Breast epithelium (tissue), 4 donors: ENCODE results near the gene C12orf42. TPM values are rescaled to one million over a fixed set of nuclear protein-coding genes. Genes with fewer than 3 reads are reported as not detected.

Experiments used
- DNase-seq, 2 donors: peaks; one replicate each; pipeline ENCODE4 v3.0.0-alpha.2; 2019; ENCODE audit warnings: low spot score in 2 of 2
- H3K27ac ChIP-seq, 2 donors: fragments of 200-600 bp; sonication (generic) in 1 of 2; one replicate each; pipeline ENCODE4 v1.5.1; 2016 to 2019; ENCODE audit warnings: mild to moderate bottlenecking in 1 of 2
- H3K27me3 ChIP-seq, 2 donors: fragments of 200-600 bp; sonication (generic) in 1 of 2; one replicate each; pipeline versions ENCODE4 v1.5.1 to v1.6.0; 2017 to 2019; ENCODE audit warnings: control low read depth in 1 of 2, mild to moderate bottlenecking in 1 of 2
- H3K36me3 ChIP-seq: fragments of 200-600 bp; one replicate; pipeline ENCODE4 v1.5.1; 2019
- H3K4me1 ChIP-seq, 2 donors: fragments of 200-600 bp; sonication (generic); one replicate each; pipeline ENCODE4 v1.5.1; 2016 to 2019; ENCODE audit warnings: control low read depth in 1 of 2
- H3K4me3 ChIP-seq, 3 donors: fragments of 200-600 bp; sonication (generic); 1 replicate in 2 of 3; 2 replicates in 1 of 3; pipeline ENCODE4 v1.5.1; 2016 to 2019; ENCODE audit warnings: mild to moderate bottlenecking in 3 of 3, moderate library complexity in 2 of 3
- H3K9me3 ChIP-seq, 2 donors: fragments of 200-600 bp; sonication (generic) in 1 of 2; one replicate each; pipeline ENCODE4 v1.5.1; 2016 to 2019; ENCODE audit warnings: control low read depth in 1 of 2
- POLR2A ChIP-seq: fragments of 450-650 bp; IDR thresholded peaks from one replicate; pipeline ENCODE4 v1.6.1; 2016; ENCODE audit warnings: antibody characterized with exemption, mild to moderate bottlenecking, moderate library complexity
- POLR2AphosphoS5 ChIP-seq, 3 donors: sonication (generic); formaldehyde crosslinking; IDR thresholded peaks; one replicate each; pipeline ENCODE4 v1.6.1; 2017; ENCODE audit warnings: antibody characterized with exemption in 3 of 3
- intact Hi-C: fragments of 100-400 bp; cut with DNase I; formaldehyde crosslinking; loops from one replicate; pipeline ENCODE4 v1.15.1; 2023; ENCODE audit warnings: low total_unique reads
- total RNA-seq, 3 donors: library from RNA; depleted of rRNA; stranded (reverse); fragments of >200 nt; gene quantifications; one replicate each; pipeline ENCODE4 v1.1.0, GENCODE V29; 2016
- TF ChIP-seq, protein P1 (sequence below), 3 donors: fragments of 450-650 bp; IDR thresholded peaks; one replicate each; pipeline ENCODE4 v1.5.1; 2016 to 2017; ENCODE audit warnings: antibody characterized with exemption in 3 of 3, mild to moderate bottlenecking in 3 of 3, moderate library complexity in 3 of 3

C12orf42 gene
- total RNA-seq, 3 donors from 2014 or later, result 1.6 TPM; not detected in 2

DNA sequence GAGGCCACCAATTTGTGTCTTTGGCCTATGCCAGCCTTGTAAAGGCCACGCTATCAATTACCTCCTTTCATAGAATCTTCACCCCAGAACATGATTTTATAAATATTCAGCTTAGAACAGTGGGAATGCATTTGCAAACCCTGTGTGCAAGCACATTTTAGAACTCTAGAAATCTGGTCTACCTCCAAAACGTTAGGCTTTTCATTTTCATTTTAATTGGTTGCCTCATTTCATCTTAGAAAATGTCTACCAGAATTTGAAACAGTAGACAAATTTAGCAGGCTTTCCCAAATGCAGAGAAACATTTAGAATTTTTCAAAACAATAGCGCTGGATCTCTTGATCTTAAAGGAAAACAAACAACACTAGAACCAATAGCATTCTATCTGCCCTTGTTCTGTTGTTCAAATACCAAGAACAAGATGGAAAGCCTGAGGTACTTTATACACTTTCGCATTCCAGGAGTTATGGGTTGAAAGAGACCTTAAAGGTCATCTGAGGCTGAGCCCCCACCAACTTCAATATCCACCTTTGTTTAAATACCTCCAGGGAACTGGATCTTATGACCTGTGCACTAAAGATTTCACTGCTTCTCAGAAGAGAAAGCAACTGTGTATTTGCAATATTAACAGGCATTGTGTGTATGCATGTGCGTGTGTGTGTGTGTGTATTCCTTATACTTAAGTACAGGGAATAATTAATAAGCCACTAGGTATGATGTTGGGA, 185.1 kb downstream of the C12orf42 start:
- intact Hi-C loops, result no loop called here
- Histone ChIP-seq H3K4me1 (no peaks in the 10 kb centered on the region), H3K27me3 (no peaks in the 10 kb centered on the region), H3K9me3 (no peaks in the 10 kb centered on the region), H3K36me3 (no peaks in the 10 kb centered on the region), H3K27ac (no peak overlapping the region), H3K4me3 (no peak overlapping the region)
- TF ChIP-seq, protein P1, sequence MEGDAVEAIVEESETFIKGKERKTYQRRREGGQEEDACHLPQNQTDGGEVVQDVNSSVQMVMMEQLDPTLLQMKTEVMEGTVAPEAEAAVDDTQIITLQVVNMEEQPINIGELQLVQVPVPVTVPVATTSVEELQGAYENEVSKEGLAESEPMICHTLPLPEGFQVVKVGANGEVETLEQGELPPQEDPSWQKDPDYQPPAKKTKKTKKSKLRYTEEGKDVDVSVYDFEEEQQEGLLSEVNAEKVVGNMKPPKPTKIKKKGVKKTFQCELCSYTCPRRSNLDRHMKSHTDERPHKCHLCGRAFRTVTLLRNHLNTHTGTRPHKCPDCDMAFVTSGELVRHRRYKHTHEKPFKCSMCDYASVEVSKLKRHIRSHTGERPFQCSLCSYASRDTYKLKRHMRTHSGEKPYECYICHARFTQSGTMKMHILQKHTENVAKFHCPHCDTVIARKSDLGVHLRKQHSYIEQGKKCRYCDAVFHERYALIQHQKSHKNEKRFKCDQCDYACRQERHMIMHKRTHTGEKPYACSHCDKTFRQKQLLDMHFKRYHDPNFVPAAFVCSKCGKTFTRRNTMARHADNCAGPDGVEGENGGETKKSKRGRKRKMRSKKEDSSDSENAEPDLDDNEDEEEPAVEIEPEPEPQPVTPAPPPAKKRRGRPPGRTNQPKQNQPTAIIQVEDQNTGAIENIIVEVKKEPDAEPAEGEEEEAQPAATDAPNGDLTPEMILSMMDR (IDR thresholded peaks at IDR 0.05), result no peak
- DNase-seq, result no peak

DNA sequence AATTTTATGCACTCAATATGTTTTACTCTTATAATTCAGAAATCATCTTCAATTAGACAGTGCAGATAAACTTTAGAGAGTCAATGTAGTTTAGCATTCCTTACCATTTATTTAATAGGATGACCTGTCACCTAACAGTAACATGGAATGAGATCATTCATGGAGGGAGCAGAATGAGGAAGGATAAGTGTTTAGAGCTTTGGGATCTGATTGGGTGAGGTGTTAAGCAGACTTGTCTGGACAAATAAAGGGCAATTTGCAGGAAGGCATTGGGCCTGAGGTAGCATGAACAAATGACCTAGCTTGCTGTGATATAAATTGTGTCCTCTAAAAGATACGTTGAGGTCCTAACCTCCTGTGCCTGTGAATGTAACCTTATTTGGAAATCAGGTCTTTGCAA, 187.4 kb downstream of the C12orf42 start:
- no peaks in the 10 kb centered on the region for H3K9me3 ChIP-seq
- TF ChIP-seq, protein P1 (IDR thresholded peaks at IDR 0.05), result no peak
- no peak for TF ChIP-seq POLR2A
- no peak for TF ChIP-seq POLR2AphosphoS5 (IDR thresholded peaks at IDR 0.05)
- intact Hi-C loops, result no loop called here
- no peaks in the 10 kb centered on the region for H3K36me3 ChIP-seq
- H3K4me1 ChIP-seq, result no peaks in the 10 kb centered on the region
- no peaks in the 10 kb centered on the region for H3K27me3 ChIP-seq
- no peak overlapping the region for H3K4me3 ChIP-seq
- H3K27ac ChIP-seq, result no peak overlapping the region
- no peak for DNase-seq

DNA sequence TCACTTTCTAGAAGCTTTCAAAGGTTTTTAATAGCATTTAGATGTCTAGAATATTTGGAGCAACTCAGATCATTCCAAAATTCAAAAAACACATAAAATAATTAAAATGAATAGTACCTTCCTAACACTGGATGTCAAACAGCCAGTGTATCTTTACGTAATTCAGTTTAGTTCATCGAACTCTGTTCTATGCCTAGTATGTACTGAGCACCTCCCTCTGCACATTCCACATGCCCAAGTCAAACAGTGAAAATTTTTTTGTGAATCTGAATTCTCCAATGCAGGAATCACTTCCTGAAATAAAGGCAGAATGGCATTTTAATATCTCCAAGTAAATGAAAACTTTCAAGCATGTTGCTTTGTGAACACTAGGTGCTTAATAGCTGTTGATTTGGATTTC, 192.3 kb downstream of the C12orf42 start:
- intact Hi-C loops, result no loop called here
- no peak overlapping the region for H3K27ac ChIP-seq
- no peaks in the 10 kb centered on the region for H3K9me3 ChIP-seq
- TF ChIP-seq POLR2AphosphoS5 (IDR thresholded peaks at IDR 0.05), result no peak
- TF ChIP-seq, protein P1 (IDR thresholded peaks at IDR 0.05), result no peak
- no peak for TF ChIP-seq POLR2A
- DNase-seq, result no peak
- peaks cover 0 to 8% of the 10 kb centered on the region in 2 donors for H3K27me3 ChIP-seq
- H3K4me1 ChIP-seq, result no peaks in the 10 kb centered on the region
- H3K36me3 ChIP-seq, result no peaks in the 10 kb centered on the region
- no peak overlapping the region for H3K4me3 ChIP-seq

DNA sequence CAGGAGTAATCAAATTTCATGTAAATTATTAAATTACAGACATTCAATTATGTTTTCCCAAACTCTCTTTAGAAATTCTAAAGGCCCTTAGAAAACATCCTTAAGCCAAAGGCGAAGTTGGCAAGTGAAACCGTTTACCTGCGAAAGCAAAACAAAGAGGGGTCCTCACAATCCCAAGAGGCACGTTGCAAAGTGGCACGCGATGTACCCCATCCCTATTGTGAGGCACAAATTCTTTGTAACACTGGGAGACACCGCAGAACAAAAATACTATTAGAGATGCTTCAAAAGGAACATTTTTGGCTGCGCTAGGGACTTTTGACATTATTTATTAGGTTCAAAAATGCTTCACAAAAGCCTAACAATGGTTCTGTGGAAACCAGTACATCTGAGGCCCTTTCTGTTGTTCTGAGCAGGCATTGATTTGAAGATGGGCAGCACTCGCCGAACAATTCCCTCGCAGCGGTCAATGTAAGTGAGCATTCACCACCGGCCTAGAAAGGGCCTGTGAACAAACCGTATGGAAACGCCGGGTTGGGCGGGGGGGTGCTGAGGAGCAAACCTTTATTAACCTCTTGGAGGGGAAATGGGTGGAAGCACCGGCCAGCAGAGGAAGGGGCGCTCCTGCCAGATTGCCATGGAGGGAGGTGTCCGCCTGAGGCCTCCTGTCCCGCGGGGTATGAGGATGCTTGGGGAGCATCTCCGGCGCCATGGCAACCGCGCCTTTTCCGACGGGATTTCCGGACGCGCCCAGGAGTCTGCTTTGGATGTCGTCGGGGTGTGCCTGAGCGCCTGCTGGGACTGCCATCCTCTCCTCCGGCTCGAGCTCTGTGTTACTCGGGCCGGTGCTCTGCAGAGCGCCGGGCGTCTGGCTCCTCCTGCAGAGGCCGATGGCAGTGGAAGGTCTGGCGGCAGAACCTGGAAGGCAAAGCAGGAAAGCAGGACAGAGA, 193.9 kb downstream of the C12orf42 start:
- intact Hi-C loops, result no loop called here
- no peak for DNase-seq
- no peak overlapping the region for H3K4me3 ChIP-seq
- no peaks in the 10 kb centered on the region for H3K36me3 ChIP-seq
- H3K9me3 ChIP-seq, result no peaks in the 10 kb centered on the region
- H3K27ac ChIP-seq, result no peak overlapping the region
- no peaks in the 10 kb centered on the region for H3K4me1 ChIP-seq
- TF ChIP-seq POLR2AphosphoS5 (IDR thresholded peaks at IDR 0.05) (no peak), POLR2A (no peak)
- TF ChIP-seq, protein P1 (IDR thresholded peaks at IDR 0.05), result no peak
- peaks cover 0 to 8% of the 10 kb centered on the region in 2 donors for H3K27me3 ChIP-seq

DNA sequence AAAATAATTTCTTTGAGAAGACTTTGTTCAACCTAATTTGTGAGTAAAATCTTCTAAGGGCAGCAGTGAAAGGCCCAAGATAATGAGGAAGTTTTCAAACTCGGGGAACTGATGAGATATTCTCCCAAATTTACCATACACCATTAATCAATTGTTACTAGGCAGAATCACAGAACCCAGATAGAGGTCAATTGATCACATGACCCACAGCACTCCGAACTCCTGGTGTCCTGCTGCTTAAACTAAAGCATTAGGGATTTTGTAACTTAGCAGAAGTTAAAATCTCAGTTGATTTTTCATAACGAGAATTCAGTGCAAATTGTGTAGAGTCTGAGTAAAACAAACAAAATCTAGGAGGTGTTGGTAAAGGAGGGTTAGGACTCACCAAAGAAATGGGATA, 207.8 kb downstream of the C12orf42 start:
- Histone ChIP-seq H3K4me3 (no peak overlapping the region), H3K36me3 (no peaks in the 10 kb centered on the region), H3K4me1 (no peaks in the 10 kb centered on the region), H3K27me3 (no peaks in the 10 kb centered on the region), H3K9me3 (peaks cover 0 to 13% of the 10 kb centered on the region in 2 donors), H3K27ac (no peak overlapping the region)
- intact Hi-C loops, result no loop called here
- TF ChIP-seq, protein P1 (IDR thresholded peaks at IDR 0.05), result no peak
- no peak for TF ChIP-seq POLR2AphosphoS5 (IDR thresholded peaks at IDR 0.05)
- no peak for TF ChIP-seq POLR2A
- no peak for DNase-seq
